K562 (cell line): ENCODE measurements around the gene MALSU1. TPM values are rescaled to one million over a fixed set of nuclear protein-coding genes. Genes with fewer than 3 reads are reported as not detected.

Experiments used
- BMI1 ChIP-seq: fragments of 150-350 bp; IDR thresholded peaks from 2 replicates; pipeline ENCODE4 v1.6.1; 2014; ENCODE audit warnings: low read length
- CBFA2T3 ChIP-seq: fragments of 450-650 bp; IDR thresholded peaks from 2 replicates; pipeline ENCODE4 v1.6.1; 2017
- CHCHD3 ChIP-seq: fragments of 250-450 bp; sonication (Bioruptor Pico); IDR thresholded peaks from 2 replicates; pipeline ENCODE4 v2.1.2; 2022; ENCODE audit warnings: mild to moderate bottlenecking
- CHD2 ChIP-seq: IDR thresholded peaks from 2 replicates; pipeline ENCODE4 v1.6.1; 2011; ENCODE audit warnings: low read depth, low read length
- ELF4 ChIP-seq: fragments of 450-650 bp; formaldehyde crosslinking; IDR thresholded peaks from 2 replicates; pipeline ENCODE4 v1.4.0; 2022; ENCODE audit warnings: missing genetic modification characterization
- HBP1 ChIP-seq: fragments of 450-650 bp; formaldehyde crosslinking; IDR thresholded peaks from 2 replicates; pipeline ENCODE4 v1.4.0; 2022; ENCODE audit warnings: missing genetic modification characterization
- HMGN3 ChIP-seq: IDR thresholded peaks from 2 replicates; pipeline ENCODE4 v1.6.1; 2011; ENCODE audit warnings: borderline replicate concordance, low read depth, mild to moderate bottlenecking, mixed read lengths, low read length; ENCODE audit not compliant: insufficient read length; ENCODE audit errors: extremely low read depth
- KLF1 ChIP-seq: fragments of 450-650 bp; IDR thresholded peaks from 2 replicates; pipeline ENCODE4 v1.6.1; 2016; ENCODE audit warnings: missing genetic modification characterization, missing compliant biosample characterization
- NCOA1 ChIP-seq: fragments of 450-650 bp; IDR thresholded peaks from 2 replicates; pipeline ENCODE4 v1.6.1; 2016; ENCODE audit warnings: low read depth
- PHF8 ChIP-seq: fragments of 200-600 bp; sonication (generic); IDR thresholded peaks from 2 replicates; pipeline ENCODE4 v1.6.1; 2012; ENCODE audit warnings: mixed run types, mild to moderate bottlenecking, inconsistent platforms, low read length, moderate library complexity, borderline replicate concordance
- TFE3 ChIP-seq: fragments of 450-650 bp; formaldehyde crosslinking; IDR thresholded peaks from 2 replicates; pipeline ENCODE4 v1.4.0; 2020; ENCODE audit warnings: mild to moderate bottlenecking, mixed read lengths
- TRIM24 ChIP-seq, 2 experiments: fragments of 450-650 bp; IDR thresholded peaks; 2 replicates each; pipeline ENCODE4 v1.6.1; 2016
- XRCC5 ChIP-seq: fragments of 200-400 bp; formaldehyde crosslinking; IDR thresholded peaks from 2 replicates; pipeline ENCODE4 v1.6.1; 2017; ENCODE audit warnings: low read depth, mild to moderate bottlenecking, low read length
- ZNF583 ChIP-seq: fragments of 250-450 bp; sonication (Bioruptor Pico); IDR thresholded peaks from 2 replicates; pipeline ENCODE4 v1.4.0; 2020
- polyA plus RNA-seq, 8 experiments: library from polyadenylated mRNA; depleted of rRNA in 4 of 8; stranded (reverse) in 5 of 8; unstranded in 3 of 8; fragments of >200 nt; fragmentation: Nextera tagmentation in 2 of 8; fragmentation: Illumina TruSeq in 1 of 8; extraction: Ambion mirVana in 2 of 8; extraction: Trizol in 1 of 8; gene quantifications; 2 replicates each; pipeline versions ENCODE4 v1.2.1 to v1.2.3, GENCODE V29; 2011 to 2014; ENCODE audit warnings: inconsistent platforms in 1 of 8, missing spikeins in 1 of 8
- total RNA-seq, 7 experiments: library from RNA; depleted of rRNA in 6 of 7; stranded (reverse); fragments of >200 nt in 6 of 7; fragmentation: Illumina TruSeq in 2 of 7; extraction: Trizol in 2 of 7; gene quantifications; 2 replicates each; pipeline versions ENCODE4 v1.2.1 to v1.2.3, GENCODE V29; 2011 to 2021; ENCODE audit warnings: low replicate concordance in 1 of 7
- TF ChIP-seq, protein P1 (sequence below): sonication (generic); formaldehyde crosslinking; IDR thresholded peaks from 2 replicates; pipeline ENCODE4 v1.8.0; 2022; ENCODE audit warnings: missing genetic modification reagents, mild to moderate bottlenecking, moderate library complexity, borderline replicate concordance

The MALSU1 gene
- total and polyA plus RNA-seq, 9 of the 15 experiments (the other 6 are each of a cell fraction or from before 2014, with no cell fraction given) = 12.3 to 308 (median 81.2) TPM

DNA sequence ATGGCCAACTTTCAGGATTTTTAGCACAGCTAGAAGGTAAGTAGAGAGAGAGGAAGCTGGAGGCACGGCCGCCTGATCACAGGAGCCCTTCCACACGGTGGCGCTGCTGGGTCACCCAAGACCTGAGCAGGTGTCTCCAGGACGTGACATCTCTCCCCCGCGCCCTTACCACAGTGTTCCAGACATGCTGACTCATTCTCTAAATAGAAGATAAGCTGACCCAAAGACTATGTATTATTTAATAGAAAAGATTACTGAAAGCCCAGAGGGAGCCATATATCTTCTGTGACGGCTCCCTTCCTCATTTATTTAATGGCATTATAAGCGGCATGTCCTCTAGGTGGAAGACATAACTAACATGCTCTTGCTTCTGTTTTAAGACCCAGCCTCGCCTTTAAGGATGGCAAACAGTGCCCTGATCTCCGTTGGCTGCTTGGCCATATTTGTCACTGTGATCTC lies 26.0 kb upstream of the MALSU1 start (continued):
- TF ChIP-seq ZNF583 (CRISPR knock-in tag) (no peak), CHD2 (no peak), TFE3 (CRISPR knock-in tag) (no peak), CBFA2T3 (peak; percentile 83), HMGN3 (peak; percentile 82), HBP1 (CRISPR knock-in tag) (no peak), ELF4 (CRISPR knock-in tag) (no peak), BMI1 (no peak), KLF1 (tag) (no peak), XRCC5 (0 out of 2 replicates have a peak, but pooled peaks have one; percentile 67), CHCHD3 (CRISPR knock-in tag) (no peak), NCOA1 (no peak), PHF8 (no peak), TRIM24 (IDR thresholded peaks at IDR 0.05) (peak in 1 of 2 experiments; percentile 60; a peak in 1 of 4 replicates)
- TF ChIP-seq, protein P1, sequence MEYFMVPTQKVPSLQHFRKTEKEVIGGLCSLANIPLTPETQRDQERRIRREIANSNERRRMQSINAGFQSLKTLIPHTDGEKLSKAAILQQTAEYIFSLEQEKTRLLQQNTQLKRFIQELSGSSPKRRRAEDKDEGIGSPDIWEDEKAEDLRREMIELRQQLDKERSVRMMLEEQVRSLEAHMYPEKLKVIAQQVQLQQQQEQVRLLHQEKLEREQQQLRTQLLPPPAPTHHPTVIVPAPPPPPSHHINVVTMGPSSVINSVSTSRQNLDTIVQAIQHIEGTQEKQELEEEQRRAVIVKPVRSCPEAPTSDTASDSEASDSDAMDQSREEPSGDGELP = peak; percentile 86
